ENCODE data around the gene SMYD3. TPM values are rescaled to one million over a fixed set of nuclear protein-coding genes. Genes with fewer than 3 reads are reported as not detected.

Gene SMYD3
- total RNA-seq, 1 donor, result 171 TPM

- Histone ChIP-seq H3K4me1 (ENCODE audit: insufficient read depth, low read length) (peaks cover 36% of the 10 kb centered on the region), H3K9me3 (ENCODE audit: low read depth, low read length) (no peaks in the 10 kb centered on the region), H4K20me1 (ENCODE audit: insufficient read depth, low read length) (no peaks in the 10 kb centered on the region), H2AFZ (ENCODE audit: low read length) (no peak overlapping the region), H3K79me2 (ENCODE audit: insufficient read depth, low read length) (no peaks in the 10 kb centered on the region), H3K27ac (ENCODE audit: low read depth, low read length) (no peak overlapping the region), H3K4me3 (ENCODE audit: insufficient read depth, low read length) (no peak overlapping the region), H3K27me3 (ENCODE audit: insufficient read depth, low read length) (no peaks in the 10 kb centered on the region), H3K36me3 (ENCODE audit: insufficient read depth, low read length) (peaks cover 4% of the 10 kb centered on the region), H3K4me2 (ENCODE audit: insufficient read depth, low read length) (no peak overlapping the region)
- no peak for DNase-seq (ENCODE audit: insufficient read length, low spot score, missing footprints)
- no peak for TF ChIP-seq CTCF (IDR thresholded peaks at IDR 0.05; ENCODE audit: extremely low read depth, low read depth, low read length)
Observed at GRCh38 chr1:245770156-245770555, 736.9 kb downstream of the SMYD3 start.

- no peaks in the 10 kb centered on the region for H3K9me3 ChIP-seq (ENCODE audit: low read depth, low read length)
- no peak overlapping the region for H2AFZ ChIP-seq (ENCODE audit: low read length)
- peaks cover 40% of the 10 kb centered on the region for H3K4me1 ChIP-seq (ENCODE audit: insufficient read depth, low read length)
- no peaks in the 10 kb centered on the region for H3K79me2 ChIP-seq (ENCODE audit: insufficient read depth, low read length)
- H3K36me3 ChIP-seq (ENCODE audit: insufficient read depth, low read length), result peaks cover 4% of the 10 kb centered on the region
- no peak for TF ChIP-seq CTCF (IDR thresholded peaks at IDR 0.05; ENCODE audit: extremely low read depth, low read depth, low read length)
- H3K4me3 ChIP-seq (ENCODE audit: insufficient read depth, low read length), result no peak overlapping the region
- H4K20me1 ChIP-seq (ENCODE audit: insufficient read depth, low read length), result no peaks in the 10 kb centered on the region
- no peak for DNase-seq (ENCODE audit: insufficient read length, low spot score, missing footprints)
- no peak overlapping the region for H3K27ac ChIP-seq (ENCODE audit: low read depth, low read length)
- no peaks in the 10 kb centered on the region for H3K27me3 ChIP-seq (ENCODE audit: insufficient read depth, low read length)
- H3K4me2 ChIP-seq (ENCODE audit: insufficient read depth, low read length), result no peak overlapping the region
Observed at GRCh38 chr1:245768596-245768995, 738.5 kb downstream of the SMYD3 start.

GRCh38 chr1:245765230-245766000 lies 741.7 kb downstream of the SMYD3 start:
- TF ChIP-seq CTCF (IDR thresholded peaks at IDR 0.05; ENCODE audit: extremely low read depth, low read depth, low read length), result no peak
- peak overlapping the region; percentile 4 for H3K27ac ChIP-seq (ENCODE audit: low read depth, low read length)
- H3K9me3 ChIP-seq (ENCODE audit: low read depth, low read length), result no peaks in the 10 kb centered on the region
- H3K27me3 ChIP-seq (ENCODE audit: insufficient read depth, low read length), result no peaks in the 10 kb centered on the region
- peaks cover 4% of the 10 kb centered on the region for H3K36me3 ChIP-seq (ENCODE audit: insufficient read depth, low read length)
- peaks cover 20% of the 10 kb centered on the region for H3K4me1 ChIP-seq (ENCODE audit: insufficient read depth, low read length)
- peak; percentile 80 for DNase-seq (ENCODE audit: insufficient read length, low spot score, missing footprints)
- H3K4me2 ChIP-seq (ENCODE audit: insufficient read depth, low read length), result peak overlapping the region; percentile 34
- no peaks in the 10 kb centered on the region for H3K79me2 ChIP-seq (ENCODE audit: insufficient read depth, low read length)
- no peak overlapping the region for H3K4me3 ChIP-seq (ENCODE audit: insufficient read depth, low read length)
- peak overlapping the region; percentile 18 for H2AFZ ChIP-seq (ENCODE audit: low read length)
- H4K20me1 ChIP-seq (ENCODE audit: insufficient read depth, low read length), result no peaks in the 10 kb centered on the region

- no peak for TF ChIP-seq CTCF (IDR thresholded peaks at IDR 0.05; ENCODE audit: extremely low read depth, low read depth, low read length)
- H4K20me1 ChIP-seq (ENCODE audit: insufficient read depth, low read length), result no peaks in the 10 kb centered on the region
- DNase-seq (ENCODE audit: insufficient read length, low spot score, missing footprints), result no peak
- H3K36me3 ChIP-seq (ENCODE audit: insufficient read depth, low read length), result peaks cover 4% of the 10 kb centered on the region
- no peaks in the 10 kb centered on the region for H3K9me3 ChIP-seq (ENCODE audit: low read depth, low read length)
- H3K79me2 ChIP-seq (ENCODE audit: insufficient read depth, low read length), result no peaks in the 10 kb centered on the region
- no peak overlapping the region for H3K4me2 ChIP-seq (ENCODE audit: insufficient read depth, low read length)
- H3K4me3 ChIP-seq (ENCODE audit: insufficient read depth, low read length), result no peak overlapping the region
- H2AFZ ChIP-seq (ENCODE audit: low read length), result no peak overlapping the region
- peaks cover 11% of the 10 kb centered on the region for H3K4me1 ChIP-seq (ENCODE audit: insufficient read depth, low read length)
- no peaks in the 10 kb centered on the region for H3K27me3 ChIP-seq (ENCODE audit: insufficient read depth, low read length)
- H3K27ac ChIP-seq (ENCODE audit: low read depth, low read length), result no peak overlapping the region
Observed at GRCh38 chr1:245763873-245764331, 743.2 kb downstream of the SMYD3 start.
